ENCODE measurements around the gene LLGL2.
A peak's percentile ranks its signal among the peaks of the same experiment; 100 is the strongest.

Gene LLGL2

GRCh38 chr17:75524269-75524969 lies 1.1 kb upstream of the LLGL2 start:
- no peak overlapping the region for H3K27ac ChIP-seq (replicated peaks)

DNA sequence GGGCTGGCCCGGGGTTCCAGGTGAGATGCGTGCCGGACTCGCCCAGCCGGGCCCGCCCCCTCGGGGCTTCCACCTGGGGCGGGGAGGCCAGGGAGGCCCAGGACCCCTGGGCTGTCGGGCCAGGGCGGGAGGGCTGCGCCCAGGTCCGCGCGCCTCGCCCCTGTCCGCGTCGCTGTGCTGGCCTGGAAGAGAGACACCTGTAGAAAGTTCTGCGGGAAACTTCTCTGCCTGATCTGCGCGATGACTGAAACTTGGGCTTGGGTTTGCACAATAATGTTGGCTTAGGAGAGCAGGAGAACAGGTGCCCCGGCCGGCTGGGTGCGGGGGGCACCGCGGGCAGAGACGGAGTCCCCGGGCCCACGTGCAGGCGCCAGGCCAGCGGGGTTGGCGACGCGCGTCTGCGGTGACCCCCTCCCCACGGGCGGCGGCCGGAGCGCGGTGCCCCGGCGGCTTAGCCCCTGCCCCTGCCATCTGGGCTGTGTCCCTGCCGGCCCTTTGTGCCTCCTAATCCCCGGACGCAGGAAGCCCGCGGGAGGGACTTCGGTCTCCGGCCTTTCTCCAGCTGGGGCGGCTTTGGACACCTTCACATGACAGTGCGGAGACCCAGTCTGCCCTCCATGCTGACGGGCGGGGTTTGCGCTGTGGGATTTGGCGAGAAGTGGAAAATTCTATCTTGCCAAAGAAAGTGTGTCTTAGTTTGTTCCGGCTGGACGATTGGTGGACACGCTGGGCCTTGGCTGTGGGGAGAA lies 483 bp downstream of the LLGL2 start:
- no peak for DNase-seq (ENCODE audit: low read depth in 1 of 2, low spot score in 1 of 2)

More at GRCh38 chr17:75524269-75524969, 1.1 kb upstream of the LLGL2 start:
- no peak for DNase-seq (ENCODE audit: low read depth in 1 of 2, low spot score in 1 of 2)
- TF ChIP-seq POLR2AphosphoS5 (IDR thresholded peaks at IDR 0.05; ENCODE audit: low read depth) (no peak), GABPA (IDR thresholded peaks at IDR 0.05; ENCODE audit: low read depth) (no peak), SPI1 (IDR thresholded peaks at IDR 0.05; ENCODE audit: borderline replicate concordance, low read depth) (no peak), REST (IDR thresholded peaks at IDR 0.05; ENCODE audit: insufficient replicate concordance, low read depth) (no peak)
- TF ChIP-seq, protein P1, sequence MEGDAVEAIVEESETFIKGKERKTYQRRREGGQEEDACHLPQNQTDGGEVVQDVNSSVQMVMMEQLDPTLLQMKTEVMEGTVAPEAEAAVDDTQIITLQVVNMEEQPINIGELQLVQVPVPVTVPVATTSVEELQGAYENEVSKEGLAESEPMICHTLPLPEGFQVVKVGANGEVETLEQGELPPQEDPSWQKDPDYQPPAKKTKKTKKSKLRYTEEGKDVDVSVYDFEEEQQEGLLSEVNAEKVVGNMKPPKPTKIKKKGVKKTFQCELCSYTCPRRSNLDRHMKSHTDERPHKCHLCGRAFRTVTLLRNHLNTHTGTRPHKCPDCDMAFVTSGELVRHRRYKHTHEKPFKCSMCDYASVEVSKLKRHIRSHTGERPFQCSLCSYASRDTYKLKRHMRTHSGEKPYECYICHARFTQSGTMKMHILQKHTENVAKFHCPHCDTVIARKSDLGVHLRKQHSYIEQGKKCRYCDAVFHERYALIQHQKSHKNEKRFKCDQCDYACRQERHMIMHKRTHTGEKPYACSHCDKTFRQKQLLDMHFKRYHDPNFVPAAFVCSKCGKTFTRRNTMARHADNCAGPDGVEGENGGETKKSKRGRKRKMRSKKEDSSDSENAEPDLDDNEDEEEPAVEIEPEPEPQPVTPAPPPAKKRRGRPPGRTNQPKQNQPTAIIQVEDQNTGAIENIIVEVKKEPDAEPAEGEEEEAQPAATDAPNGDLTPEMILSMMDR (IDR thresholded peaks at IDR 0.05; ENCODE audit: insufficient read depth, low read length) = no peak
- Histone ChIP-seq H3K27me3 (ENCODE audit: insufficient read depth, poor library complexity, severe bottlenecking) (peaks cover 4% of the 10 kb centered on the region), H3K4me3 (replicated peaks; ENCODE audit: insufficient read depth, low read length) (no peak overlapping the region)

More for the DNA sequence above, 483 bp downstream of the LLGL2 start:
- TF ChIP-seq, protein P1 (IDR thresholded peaks at IDR 0.05; ENCODE audit: insufficient read depth, low read length) = no peak
- TF ChIP-seq SPI1 (IDR thresholded peaks at IDR 0.05; ENCODE audit: borderline replicate concordance, low read depth) (no peak), REST (IDR thresholded peaks at IDR 0.05; ENCODE audit: insufficient replicate concordance, low read depth) (no peak), GABPA (IDR thresholded peaks at IDR 0.05; ENCODE audit: low read depth) (no peak), POLR2AphosphoS5 (IDR thresholded peaks at IDR 0.05; ENCODE audit: low read depth) (no peak)
- Histone ChIP-seq H3K27ac (replicated peaks) (no peak overlapping the region), H3K4me3 (replicated peaks; ENCODE audit: insufficient read depth, low read length) (peak overlapping the region; percentile 58), H3K27me3 (ENCODE audit: insufficient read depth, poor library complexity, severe bottlenecking) (peaks cover 4% of the 10 kb centered on the region)
